Cardiac muscle cell (in vitro differentiated cells and primary cell): Measurements from ENCODE around the gene UBE3B. TPM values are rescaled to one million over a fixed set of nuclear protein-coding genes. Genes with fewer than 3 reads are reported as not detected.

Experiments
- DNase-seq, 2 donors: peaks; one replicate each; pipeline versions ENCODE4 v3.0.0 to v3.0.0-alpha.2; 2010 to 2017; ENCODE audit warnings: low read depth in 1 of 2, low spot score in 1 of 2
- H3K27ac ChIP-seq: fragments of 200-600 bp; sonication (generic); 2 replicates; pipeline ENCODE4 v1.5.1; 2016
- H3K27me3 ChIP-seq: fragments of 200-600 bp; sonication (generic); 2 replicates; pipeline ENCODE4 v1.6.0; 2016; ENCODE audit warnings: control low read depth
- H3K36me3 ChIP-seq: fragments of 200-600 bp; sonication (generic); 2 replicates; pipeline ENCODE4 v1.5.1; 2016; ENCODE audit warnings: control low read depth
- H3K4me1 ChIP-seq: fragments of 200-600 bp; sonication (generic); 2 replicates; pipeline ENCODE4 v1.8.1; 2017; ENCODE audit warnings: low read depth, mild to moderate bottlenecking, mixed run types
- H3K4me3 ChIP-seq: fragments of 200-600 bp; sonication (generic); 2 replicates; pipeline ENCODE4 v1.5.1; 2016; ENCODE audit warnings: mild to moderate bottlenecking
- H3K9me3 ChIP-seq: fragments of 200-600 bp; sonication (generic); 2 replicates; pipeline ENCODE4 v1.5.1; 2017; ENCODE audit warnings: low read depth, mild to moderate bottlenecking, control low read depth
- polyA plus RNA-seq: library from polyadenylated mRNA; unstranded; fragments of >200 nt; fragmentation: Nextera tagmentation; extraction: Ambion mirVana; gene quantifications from 2 replicates; pipeline ENCODE4 v1.2.1, GENCODE V29; 2016
- total RNA-seq: library from RNA; depleted of rRNA; stranded (reverse); fragments of >200 nt; gene quantifications from 2 replicates; pipeline ENCODE4 v1.2.3, GENCODE V29; 2016
- TF ChIP-seq, protein P1 (sequence below): IDR thresholded peaks from 2 replicates; pipeline ENCODE4 v1.5.1; 2012; ENCODE audit warnings: low read depth, mild to moderate bottlenecking, low read length

The UBE3B gene
- total and polyA plus RNA-seq, 2 experiments from 2014 or later = 36.7 to 73.5 TPM

DNA sequence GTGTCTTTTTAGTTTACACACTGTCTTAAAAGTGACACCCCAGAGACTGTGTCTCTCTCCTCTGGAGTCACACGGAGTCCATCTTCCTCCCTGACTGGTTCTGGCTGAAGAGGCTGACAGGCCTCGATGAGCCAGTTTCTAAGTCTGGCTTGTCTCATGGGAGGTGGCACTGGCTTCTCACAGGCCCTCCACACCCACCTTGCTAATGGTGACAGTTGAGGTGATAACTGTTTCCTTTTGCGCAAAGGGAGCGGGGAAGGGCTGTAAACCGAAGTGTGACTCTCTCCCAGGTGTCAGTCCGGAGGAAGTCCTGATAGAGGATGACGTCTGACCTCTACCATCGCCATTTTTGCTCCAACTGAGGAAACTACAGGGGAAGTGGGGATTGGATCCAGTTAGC lies 30.6 kb upstream of the UBE3B start:
- peak in 1 of 2 donors; percentile 48 for DNase-seq
- Histone ChIP-seq H3K27me3 (no peaks in the 10 kb centered on the region), H3K36me3 (peaks cover 10% of the 10 kb centered on the region), H3K27ac (peak overlapping the region; percentile 86), H3K4me3 (no peak overlapping the region), H3K4me1 (peaks cover 30% of the 10 kb centered on the region), H3K9me3 (no peaks in the 10 kb centered on the region)
- TF ChIP-seq, protein P1, sequence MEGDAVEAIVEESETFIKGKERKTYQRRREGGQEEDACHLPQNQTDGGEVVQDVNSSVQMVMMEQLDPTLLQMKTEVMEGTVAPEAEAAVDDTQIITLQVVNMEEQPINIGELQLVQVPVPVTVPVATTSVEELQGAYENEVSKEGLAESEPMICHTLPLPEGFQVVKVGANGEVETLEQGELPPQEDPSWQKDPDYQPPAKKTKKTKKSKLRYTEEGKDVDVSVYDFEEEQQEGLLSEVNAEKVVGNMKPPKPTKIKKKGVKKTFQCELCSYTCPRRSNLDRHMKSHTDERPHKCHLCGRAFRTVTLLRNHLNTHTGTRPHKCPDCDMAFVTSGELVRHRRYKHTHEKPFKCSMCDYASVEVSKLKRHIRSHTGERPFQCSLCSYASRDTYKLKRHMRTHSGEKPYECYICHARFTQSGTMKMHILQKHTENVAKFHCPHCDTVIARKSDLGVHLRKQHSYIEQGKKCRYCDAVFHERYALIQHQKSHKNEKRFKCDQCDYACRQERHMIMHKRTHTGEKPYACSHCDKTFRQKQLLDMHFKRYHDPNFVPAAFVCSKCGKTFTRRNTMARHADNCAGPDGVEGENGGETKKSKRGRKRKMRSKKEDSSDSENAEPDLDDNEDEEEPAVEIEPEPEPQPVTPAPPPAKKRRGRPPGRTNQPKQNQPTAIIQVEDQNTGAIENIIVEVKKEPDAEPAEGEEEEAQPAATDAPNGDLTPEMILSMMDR = no peak

- H3K27me3 ChIP-seq = no peaks in the 10 kb centered on the region
- no peak for DNase-seq
- H3K4me3 ChIP-seq = no peak overlapping the region
- H3K9me3 ChIP-seq = no peaks in the 10 kb centered on the region
- peaks cover 16% of the 10 kb centered on the region for H3K36me3 ChIP-seq
- H3K4me1 ChIP-seq = peaks cover 34% of the 10 kb centered on the region
- TF ChIP-seq, protein P1 = no peak
- H3K27ac ChIP-seq = peak overlapping the region; percentile 86
Measured at GRCh38 chr12:109447482-109447881, 30.0 kb upstream of the UBE3B start.

DNA sequence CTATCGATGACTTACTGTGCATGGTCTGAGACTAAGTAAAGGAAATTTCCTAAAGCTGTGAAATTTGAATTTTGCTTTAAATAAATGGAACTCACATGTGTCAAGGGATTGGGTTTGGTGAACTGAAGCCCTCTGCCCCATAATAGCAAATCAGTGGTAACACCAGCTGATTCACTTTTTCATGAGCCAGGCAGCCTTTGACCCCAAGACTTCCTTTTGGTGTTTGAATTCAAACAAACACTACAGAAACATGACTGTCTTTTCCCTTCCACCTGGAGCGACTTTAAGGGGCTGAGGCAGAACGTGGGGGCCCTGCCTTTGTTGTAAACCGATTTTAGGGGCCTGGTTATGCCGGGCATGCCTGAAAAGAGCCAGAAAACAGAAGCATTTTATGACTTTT lies 29.2 kb upstream of the UBE3B start:
- Histone ChIP-seq H3K4me3 (no peak overlapping the region), H3K36me3 (peaks cover 21% of the 10 kb centered on the region), H3K4me1 (peaks cover 34% of the 10 kb centered on the region), H3K27me3 (no peaks in the 10 kb centered on the region), H3K9me3 (no peaks in the 10 kb centered on the region), H3K27ac (peak overlapping the region; percentile 86)
- DNase-seq = no peak
- TF ChIP-seq, protein P1 = no peak

GRCh38 chr12:109448707-109449390 lies 28.6 kb upstream of the UBE3B start:
- Histone ChIP-seq H3K9me3 (no peaks in the 10 kb centered on the region), H3K27me3 (no peaks in the 10 kb centered on the region), H3K4me3 (no peak overlapping the region), H3K36me3 (peaks cover 25% of the 10 kb centered on the region), H3K27ac (peak overlapping the region; percentile 86), H3K4me1 (peaks cover 29% of the 10 kb centered on the region)
- DNase-seq = no peak
- TF ChIP-seq, protein P1 = no peak

- Histone ChIP-seq H3K27me3 (no peaks in the 10 kb centered on the region), H3K9me3 (no peaks in the 10 kb centered on the region), H3K36me3 (peaks cover 37% of the 10 kb centered on the region), H3K27ac (peak overlapping the region; percentile 91), H3K4me3 (no peak overlapping the region), H3K4me1 (peaks cover 24% of the 10 kb centered on the region)
- TF ChIP-seq, protein P1 = no peak
- DNase-seq = no peak
Measured at GRCh38 chr12:109449845-109450532, 27.4 kb upstream of the UBE3B start.
